ENCODE measurements around the gene BUB1.

The BUB1 gene

GRCh38 chr2:110678457-110679336 lies 834 bp upstream of the BUB1 start:
- no CpG with 5 or more reads among the region's 28 CpGs for WGBS, 2 donors (ENCODE audit: extremely low coverage in 2 of 2, insufficient read length in 2 of 2, insufficient replicate concordance in 1 of 2)
- H2BK12ac ChIP-seq (ENCODE audit: low read length): no peak overlapping the region

GRCh38 chr2:110677080-110677479 lies 783 bp downstream of the BUB1 start:
- Histone ChIP-seq H3K79me1 (ENCODE audit: low read depth, low read length) (peaks cover 13% of the 10 kb centered on the region), H3K4me3 (ENCODE audit: low read length in 2 of 2) (peak overlapping the region in 1 of 2 donors; percentile 60), H2AFZ (ENCODE audit: low read length) (no peak overlapping the region), H3K27ac (replicated peaks; ENCODE audit: low read length) (no peak overlapping the region), H2BK15ac (ENCODE audit: low read length) (no peak overlapping the region), H2AK5ac (ENCODE audit: low read depth, low read length) (no peak overlapping the region), H3K9me3 (replicated peaks in 1 of 2; ENCODE audit: control insufficient read depth in 2 of 2, insufficient read depth in 1 of 2, low read depth in 1 of 2, low read length in 2 of 2) (no peaks in the 10 kb centered on the region), H2BK12ac (ENCODE audit: low read length) (no peak overlapping the region), H3K36me3 (replicated peaks in 1 of 2; ENCODE audit: control insufficient read depth in 2 of 2, insufficient read depth in 2 of 2, low read length in 2 of 2) (peaks cover 19 to 42% of the 10 kb centered on the region in 2 donors), H3K4ac (ENCODE audit: low read length) (no peak overlapping the region), H3K4me2 (ENCODE audit: insufficient read depth, low read length, poor library complexity, severe bottlenecking) (peak overlapping the region; percentile 43), H4K91ac (ENCODE audit: low read depth, low read length, poor library complexity) (no peak overlapping the region), H3K4me1 (ENCODE audit: control insufficient read depth in 2 of 2, insufficient read depth in 1 of 2, low read depth in 1 of 2, low read length in 2 of 2) (peaks cover 3 to 10% of the 10 kb centered on the region in 2 donors), H2BK120ac (ENCODE audit: low read depth, low read length) (no peak overlapping the region), H3K9ac (ENCODE audit: low read depth, low read length, poor library complexity) (no peak overlapping the region), H3K18ac (ENCODE audit: low read length) (no peak overlapping the region), H4K8ac (ENCODE audit: low read depth, low read length) (no peak overlapping the region), H3K14ac (ENCODE audit: low read length) (no peak overlapping the region), H3K23ac (ENCODE audit: low read depth, low read length, poor library complexity) (no peak overlapping the region), H2BK5ac (ENCODE audit: low read length) (no peak overlapping the region), H3K27me3 (ENCODE audit: control insufficient read depth in 3 of 3, insufficient read depth in 3 of 3, low read depth in 1 of 3, low read length in 3 of 3) (no peaks in the 10 kb centered on the region)
- DNase-seq (ENCODE audit: low spot score): no peak
- no CpG with 5 or more reads among the region's 5 CpGs for WGBS, 2 donors (ENCODE audit: extremely low coverage in 2 of 2, insufficient read length in 2 of 2, insufficient replicate concordance in 1 of 2)

More at GRCh38 chr2:110678457-110679336, 834 bp upstream of the BUB1 start:
- H3K18ac ChIP-seq (ENCODE audit: low read length): peak overlapping the region; percentile 69
- H3K36me3 ChIP-seq (replicated peaks in 1 of 2; ENCODE audit: control insufficient read depth in 2 of 2, insufficient read depth in 2 of 2, low read length in 2 of 2): peaks cover 8 to 26% of the 10 kb centered on the region in 2 donors
- H3K79me1 ChIP-seq (ENCODE audit: low read depth, low read length): peaks cover 9% of the 10 kb centered on the region
- H2BK120ac ChIP-seq (ENCODE audit: low read depth, low read length): no peak overlapping the region
- peaks cover 6 to 12% of the 10 kb centered on the region in 2 donors for H3K4me1 ChIP-seq (ENCODE audit: control insufficient read depth in 2 of 2, insufficient read depth in 1 of 2, low read depth in 1 of 2, low read length in 2 of 2)
- peak overlapping the region; percentile 60 to 84 for H3K4me3 ChIP-seq (ENCODE audit: low read length in 2 of 2)
- no peak overlapping the region for H2BK15ac ChIP-seq (ENCODE audit: low read length)
- H2AFZ ChIP-seq (ENCODE audit: low read length): peak overlapping the region; percentile 83
- no peaks in the 10 kb centered on the region for H3K27me3 ChIP-seq (ENCODE audit: control insufficient read depth in 3 of 3, insufficient read depth in 3 of 3, low read depth in 1 of 3, low read length in 3 of 3)
- peak overlapping the region; percentile 91 for H3K4me2 ChIP-seq (ENCODE audit: insufficient read depth, low read length, poor library complexity, severe bottlenecking)
- H2BK5ac ChIP-seq (ENCODE audit: low read length): peak overlapping the region; percentile 68
- peak overlapping the region; percentile 86 for H3K27ac ChIP-seq (replicated peaks; ENCODE audit: low read length)
- DNase-seq (ENCODE audit: low spot score): peak; percentile 36
- no peak overlapping the region for H3K14ac ChIP-seq (ENCODE audit: low read length)
- no peak overlapping the region for H4K8ac ChIP-seq (ENCODE audit: low read depth, low read length)
- no peak overlapping the region for H4K91ac ChIP-seq (ENCODE audit: low read depth, low read length, poor library complexity)
- peaks cover 0 to 4% of the 10 kb centered on the region in 2 donors for H3K9me3 ChIP-seq (replicated peaks in 1 of 2; ENCODE audit: control insufficient read depth in 2 of 2, insufficient read depth in 1 of 2, low read depth in 1 of 2, low read length in 2 of 2)
- H3K4ac ChIP-seq (ENCODE audit: low read length): no peak overlapping the region
- no peak overlapping the region for H3K23ac ChIP-seq (ENCODE audit: low read depth, low read length, poor library complexity)
- H2AK5ac ChIP-seq (ENCODE audit: low read depth, low read length): no peak overlapping the region
- no peak overlapping the region for H3K9ac ChIP-seq (ENCODE audit: low read depth, low read length, poor library complexity)

- Histone ChIP-seq H4K8ac (ENCODE audit: low read depth, low read length) (no peak overlapping the region), H3K27me3 (ENCODE audit: control insufficient read depth in 3 of 3, insufficient read depth in 3 of 3, low read depth in 1 of 3, low read length in 3 of 3) (no peaks in the 10 kb centered on the region), H3K9me3 (replicated peaks in 1 of 2; ENCODE audit: control insufficient read depth in 2 of 2, insufficient read depth in 1 of 2, low read depth in 1 of 2, low read length in 2 of 2) (no peaks in the 10 kb centered on the region), H2AK5ac (ENCODE audit: low read depth, low read length) (no peak overlapping the region), H2AFZ (ENCODE audit: low read length) (no peak overlapping the region), H3K4me1 (ENCODE audit: control insufficient read depth in 2 of 2, insufficient read depth in 1 of 2, low read depth in 1 of 2, low read length in 2 of 2) (peaks cover 3 to 10% of the 10 kb centered on the region in 2 donors), H2BK120ac (ENCODE audit: low read depth, low read length) (no peak overlapping the region), H2BK12ac (ENCODE audit: low read length) (no peak overlapping the region), H3K23ac (ENCODE audit: low read depth, low read length, poor library complexity) (no peak overlapping the region), H3K14ac (ENCODE audit: low read length) (no peak overlapping the region), H3K4me2 (ENCODE audit: insufficient read depth, low read length, poor library complexity, severe bottlenecking) (no peak overlapping the region), H3K4ac (ENCODE audit: low read length) (no peak overlapping the region), H3K36me3 (replicated peaks in 1 of 2; ENCODE audit: control insufficient read depth in 2 of 2, insufficient read depth in 2 of 2, low read length in 2 of 2) (peaks cover 25 to 56% of the 10 kb centered on the region in 2 donors), H3K18ac (ENCODE audit: low read length) (no peak overlapping the region), H3K9ac (ENCODE audit: low read depth, low read length, poor library complexity) (no peak overlapping the region), H2BK5ac (ENCODE audit: low read length) (no peak overlapping the region), H3K4me3 (ENCODE audit: low read length in 2 of 2) (no peak overlapping the region), H4K91ac (ENCODE audit: low read depth, low read length, poor library complexity) (no peak overlapping the region), H2BK15ac (ENCODE audit: low read length) (no peak overlapping the region), H3K79me1 (ENCODE audit: low read depth, low read length) (peaks cover 13% of the 10 kb centered on the region), H3K27ac (replicated peaks; ENCODE audit: low read length) (no peak overlapping the region)
- DNase-seq (ENCODE audit: low spot score): no peak
- no CpG with 5 or more reads among the region's 6 CpGs for WGBS, 2 donors (ENCODE audit: extremely low coverage in 2 of 2, insufficient read length in 2 of 2, insufficient replicate concordance in 1 of 2)
Measured at GRCh38 chr2:110675679-110676078, 2.2 kb downstream of the BUB1 start.

All from neuronal stem cell (in vitro differentiated cells).